ENCODE measurements around the gene TENM3. TPM values are rescaled to one million over a fixed set of nuclear protein-coding genes. Genes with fewer than 3 reads are reported as not detected.

Gene TENM3
- total RNA-seq, 4 donors from 2014 or later, result 5.9 to 61.5 (median 24.6) TPM

DNA sequence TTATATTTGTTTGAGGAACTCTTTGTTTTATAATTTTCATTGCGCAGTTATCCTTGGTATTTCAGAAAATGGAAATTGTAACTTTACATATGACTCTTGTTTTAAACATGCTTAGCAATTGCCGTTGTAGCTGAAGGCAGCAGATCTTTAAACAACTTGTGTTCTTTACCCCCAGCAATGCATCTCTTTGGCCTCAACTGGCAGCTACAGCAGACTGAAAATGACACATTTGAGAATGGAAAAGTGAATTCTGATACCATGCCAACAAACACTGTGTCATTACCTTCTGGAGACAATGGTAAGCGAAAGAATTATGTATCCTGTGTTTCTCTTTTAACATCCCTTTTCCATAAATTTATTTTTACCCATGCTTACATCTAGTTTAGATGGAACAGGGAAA lies 410.4 kb downstream of the TENM3 start:
- Histone ChIP-seq H3K27ac (no peak overlapping the region), H3K4me1 (no peaks in the 10 kb centered on the region), H3K4me3 (no peak overlapping the region), H3K9me3 (no peaks in the 10 kb centered on the region), H3K27me3 (no peaks in the 10 kb centered on the region), H3K36me3 (no peaks in the 10 kb centered on the region)
- no peak for DNase-seq
- intact Hi-C loops (cut with DNase I; ENCODE audit: low total_unique reads), result no loop called here
- TF ChIP-seq POLR2A (IDR thresholded peaks at IDR 0.05), result no peak
- TF ChIP-seq, protein P1, sequence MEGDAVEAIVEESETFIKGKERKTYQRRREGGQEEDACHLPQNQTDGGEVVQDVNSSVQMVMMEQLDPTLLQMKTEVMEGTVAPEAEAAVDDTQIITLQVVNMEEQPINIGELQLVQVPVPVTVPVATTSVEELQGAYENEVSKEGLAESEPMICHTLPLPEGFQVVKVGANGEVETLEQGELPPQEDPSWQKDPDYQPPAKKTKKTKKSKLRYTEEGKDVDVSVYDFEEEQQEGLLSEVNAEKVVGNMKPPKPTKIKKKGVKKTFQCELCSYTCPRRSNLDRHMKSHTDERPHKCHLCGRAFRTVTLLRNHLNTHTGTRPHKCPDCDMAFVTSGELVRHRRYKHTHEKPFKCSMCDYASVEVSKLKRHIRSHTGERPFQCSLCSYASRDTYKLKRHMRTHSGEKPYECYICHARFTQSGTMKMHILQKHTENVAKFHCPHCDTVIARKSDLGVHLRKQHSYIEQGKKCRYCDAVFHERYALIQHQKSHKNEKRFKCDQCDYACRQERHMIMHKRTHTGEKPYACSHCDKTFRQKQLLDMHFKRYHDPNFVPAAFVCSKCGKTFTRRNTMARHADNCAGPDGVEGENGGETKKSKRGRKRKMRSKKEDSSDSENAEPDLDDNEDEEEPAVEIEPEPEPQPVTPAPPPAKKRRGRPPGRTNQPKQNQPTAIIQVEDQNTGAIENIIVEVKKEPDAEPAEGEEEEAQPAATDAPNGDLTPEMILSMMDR (IDR thresholded peaks at IDR 0.05), result no peak

DNA sequence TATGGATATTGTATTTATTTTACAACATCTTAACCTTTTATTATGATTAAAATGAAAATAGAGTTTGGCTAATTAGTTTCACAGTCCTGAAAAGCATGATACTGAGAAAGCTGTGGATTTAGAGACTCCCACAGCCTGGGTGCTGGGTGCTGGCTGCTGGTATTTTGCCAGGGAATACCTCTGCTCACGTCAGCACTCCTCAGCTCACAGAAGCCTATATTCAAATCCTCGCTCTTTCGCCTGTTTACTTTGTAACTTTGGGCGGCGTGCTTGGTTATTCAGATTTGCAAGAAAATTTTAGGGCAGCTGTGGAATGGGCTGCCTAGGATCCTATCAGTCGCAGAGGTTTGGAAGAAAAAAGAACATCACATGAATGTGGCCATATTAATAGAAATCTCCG lies 412.1 kb downstream of the TENM3 start:
- Histone ChIP-seq H3K27ac (no peak overlapping the region), H3K27me3 (no peaks in the 10 kb centered on the region), H3K36me3 (no peaks in the 10 kb centered on the region), H3K4me3 (no peak overlapping the region), H3K4me1 (no peaks in the 10 kb centered on the region), H3K9me3 (no peaks in the 10 kb centered on the region)
- no peak for DNase-seq
- intact Hi-C loops (cut with DNase I; ENCODE audit: low total_unique reads), result no loop called here
- TF ChIP-seq POLR2A (IDR thresholded peaks at IDR 0.05), result no peak
- TF ChIP-seq, protein P1 (IDR thresholded peaks at IDR 0.05), result no peak

DNA sequence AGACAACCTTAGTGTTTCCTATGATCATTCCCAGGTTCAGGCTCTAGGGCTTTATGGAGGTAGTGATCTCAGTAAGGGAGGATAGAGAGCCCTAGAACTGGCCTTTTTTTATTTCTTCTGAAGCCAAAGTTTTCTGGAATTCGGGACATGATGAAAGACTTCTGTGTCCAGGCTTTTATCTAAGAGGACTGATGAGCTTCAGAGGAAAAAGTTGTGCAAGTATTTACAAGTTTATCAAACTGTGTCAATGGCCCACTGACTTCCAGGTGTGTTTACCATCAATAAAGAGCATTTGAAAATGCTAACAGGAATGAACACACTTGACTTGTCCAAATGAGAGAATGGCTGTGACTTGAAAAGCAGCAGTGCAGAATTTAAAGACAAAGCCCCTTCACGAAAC lies 419.3 kb downstream of the TENM3 start:
- Histone ChIP-seq H3K4me1 (no peaks in the 10 kb centered on the region), H3K27ac (no peak overlapping the region), H3K27me3 (no peaks in the 10 kb centered on the region), H3K9me3 (no peaks in the 10 kb centered on the region), H3K4me3 (no peak overlapping the region), H3K36me3 (no peaks in the 10 kb centered on the region)
- no peak for DNase-seq
- TF ChIP-seq, protein P1 (IDR thresholded peaks at IDR 0.05), result no peak
- no peak for TF ChIP-seq POLR2A (IDR thresholded peaks at IDR 0.05)
- intact Hi-C loops (cut with DNase I; ENCODE audit: low total_unique reads), result no loop called here

DNA sequence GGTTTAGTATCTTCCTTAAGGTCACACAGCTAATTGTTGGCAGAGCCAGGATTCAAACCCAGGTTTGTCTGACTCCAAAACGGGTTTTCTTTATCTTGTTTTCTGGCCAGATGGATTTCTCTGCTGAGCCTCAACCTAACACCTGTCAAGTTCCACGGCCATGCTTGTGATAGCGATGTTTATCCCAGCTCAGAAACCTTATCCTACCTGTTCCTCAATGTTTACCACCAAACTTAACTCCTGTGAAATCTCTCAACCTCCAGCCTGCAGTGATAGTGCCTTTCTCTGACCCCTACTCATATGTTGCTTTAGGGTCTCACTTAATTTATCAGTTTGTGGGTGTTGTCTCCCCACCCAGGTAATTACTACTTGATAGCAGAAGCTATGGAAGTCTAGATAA lies 428.0 kb downstream of the TENM3 start:
- no peaks in the 10 kb centered on the region for H3K27me3 ChIP-seq
- H3K4me1 ChIP-seq, result no peaks in the 10 kb centered on the region
- intact Hi-C loops (cut with DNase I; ENCODE audit: low total_unique reads), result no loop called here
- TF ChIP-seq, protein P1 (IDR thresholded peaks at IDR 0.05), result no peak
- no peak for TF ChIP-seq POLR2A (IDR thresholded peaks at IDR 0.05)
- H3K9me3 ChIP-seq, result no peaks in the 10 kb centered on the region
- H3K27ac ChIP-seq, result no peak overlapping the region
- no peaks in the 10 kb centered on the region for H3K36me3 ChIP-seq
- no peak overlapping the region for H3K4me3 ChIP-seq
- no peak for DNase-seq

DNA sequence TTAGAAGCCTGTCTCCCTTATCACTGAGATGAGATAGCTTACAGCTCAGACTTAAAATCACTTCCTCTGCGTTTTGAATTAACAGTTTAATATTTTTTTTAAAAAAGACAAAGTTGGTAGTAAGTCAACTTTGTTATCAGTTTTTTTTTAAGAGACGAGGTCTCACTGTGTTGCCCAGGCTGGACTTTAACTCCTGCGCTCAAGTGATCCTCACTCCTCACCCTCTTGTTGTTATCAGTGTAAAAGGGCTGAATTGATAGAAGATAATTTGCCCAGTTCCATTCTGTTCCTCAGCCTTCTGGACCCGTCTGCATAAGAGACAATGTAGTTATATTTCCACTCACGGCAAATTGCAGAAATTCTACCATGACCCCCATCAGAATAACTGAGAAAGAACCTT lies 428.5 kb downstream of the TENM3 start:
- Histone ChIP-seq H3K27me3 (no peaks in the 10 kb centered on the region), H3K27ac (no peak overlapping the region), H3K9me3 (no peaks in the 10 kb centered on the region), H3K36me3 (no peaks in the 10 kb centered on the region), H3K4me3 (no peak overlapping the region), H3K4me1 (no peaks in the 10 kb centered on the region)
- TF ChIP-seq, protein P1 (IDR thresholded peaks at IDR 0.05), result no peak
- no peak for TF ChIP-seq POLR2A (IDR thresholded peaks at IDR 0.05)
- DNase-seq, result no peak
- intact Hi-C loops (cut with DNase I; ENCODE audit: low total_unique reads), result no loop called here

Data from uterus (tissue), 4 donors.